GM12878 (cell line): Measurements from ENCODE around the gene CCR5. TPM values are rescaled to one million over a fixed set of nuclear protein-coding genes. Genes with fewer than 3 reads are reported as not detected.

ENCODE experiments used
- ATAC-seq: fragments of 200-7000 bp; cut with Tn5 transposase; 3 replicates; pipeline ENCODE4 v1.9.1; 2020; ENCODE audit warnings: mild to moderate bottlenecking, moderate library complexity
- BruUV-seq: library from RNA; stranded (reverse); fragments of 400-500 nt; replicated peaks from 2 replicates; lab custom pipeline; 2021; lab: Mats Ljungman, UMichigan
- CTCF ChIA-PET: fragments of 300-600 bp; sonication (Branson Sonifier 250); formaldehyde crosslinking; extraction: SDS; loops from one replicate; lab custom pipeline; 2021; ENCODE audit warnings: inconsistent platforms; lab: Yijun Ruan, JAX
- POLR2A ChIA-PET: fragments of 350-600 bp; formaldehyde crosslinking; extraction: SDS; loops from one replicate; lab custom pipeline; 2021; ENCODE audit warnings: inconsistent platforms; lab: Charles Lee
- RAD21 ChIA-PET: fragments of 300-600 bp; sonication (Branson Sonifier 250); formaldehyde crosslinking; loops from one replicate; lab custom pipeline; 2023; ENCODE audit warnings: antibody characterized with exemption; ENCODE audit not compliant: unreplicated experiment; lab: Charles Lee
- SMC1A ChIA-PET: fragments of 300-600 bp; sonication (Branson Sonifier 250); formaldehyde crosslinking; loops from one replicate; lab custom pipeline; 2023; ENCODE audit not compliant: unreplicated experiment, uncharacterized antibody; lab: Charles Lee
- DNase-seq: peaks from one replicate; pipeline ENCODE4 v3.0.0-alpha.2; 2011; ENCODE audit warnings: low read depth, low spot score
- FAIRE-seq: peaks from 3 replicates; lab custom pipeline; 2011; peaks lifted over from hg19 to GRCh38; lab: Jason Lieb, UNC
- H2AFZ ChIP-seq: 2 replicates; pipeline ENCODE4 v1.6.0; 2011; ENCODE audit warnings: low read depth, low read length, control low read depth; ENCODE audit not compliant: control insufficient read depth
- H3K27ac ChIP-seq: 2 replicates; pipeline ENCODE4 v1.5.1; 2011; ENCODE audit warnings: control low read depth; ENCODE audit not compliant: control insufficient read depth, insufficient read depth
- H3K27me3 ChIP-seq, 2 experiments: replicated peaks in 1 of 2; 2 replicates each; pipeline versions ENCODE4 v1.6.0 to v1.6.1; 2011; ENCODE audit warnings: low read length in 1 of 2; ENCODE audit not compliant: control insufficient read depth in 2 of 2, insufficient read depth in 2 of 2
- H3K36me3 ChIP-seq, 2 experiments: 2 replicates each; pipeline ENCODE4 v1.5.1; 2011; ENCODE audit warnings: low read length in 1 of 2; ENCODE audit not compliant: control insufficient read depth in 2 of 2, insufficient read depth in 2 of 2
- H3K4me1 ChIP-seq: 2 replicates; pipeline ENCODE4 v1.6.1; 2011; ENCODE audit warnings: mild to moderate bottlenecking, low read length, moderate library complexity, mixed read lengths; ENCODE audit not compliant: control insufficient read depth, insufficient read depth
- H3K4me2 ChIP-seq: 2 replicates; pipeline ENCODE4 v1.6.0; 2011; ENCODE audit warnings: control low read depth; ENCODE audit not compliant: control insufficient read depth, insufficient read depth
- H3K4me3 ChIP-seq: fragments of 200-600 bp; sonication (generic); 2 replicates; pipeline ENCODE4 v1.5.1; 2016
- H3K79me2 ChIP-seq: 2 replicates; pipeline ENCODE4 v1.6.0; 2011; ENCODE audit warnings: low read length; ENCODE audit not compliant: control insufficient read depth, insufficient read depth
- H3K9ac ChIP-seq: 2 replicates; pipeline ENCODE4 v1.8.0; 2011; ENCODE audit warnings: low read length, control low read depth, mixed read lengths; ENCODE audit not compliant: control insufficient read depth, insufficient read depth
- H3K9me3 ChIP-seq: replicated peaks from 3 replicates; pipeline ENCODE4 v1.5.1; 2011; ENCODE audit warnings: mild to moderate bottlenecking, low read length; ENCODE audit not compliant: control insufficient read depth, insufficient read depth
- H4K20me1 ChIP-seq: 2 replicates; pipeline ENCODE4 v1.6.0; 2011; ENCODE audit not compliant: control insufficient read depth, insufficient read depth
- ASH2L ChIP-seq: fragments of 300-600, 200-600 bp; sonication (generic); IDR thresholded peaks from 2 replicates; pipeline ENCODE4 v1.6.1; 2017; ENCODE audit warnings: low read depth, mild to moderate bottlenecking, borderline replicate concordance
- JUNB ChIP-seq: IDR thresholded peaks from 2 replicates; pipeline ENCODE4 v1.6.1; 2016; ENCODE audit warnings: antibody characterized with exemption, mild to moderate bottlenecking
- MEF2B ChIP-seq: fragments of 450-650 bp; IDR thresholded peaks from 2 replicates; pipeline ENCODE4 v1.6.1; 2018; ENCODE audit warnings: mild to moderate bottlenecking, moderate library complexity; ENCODE audit not compliant: partially characterized antibody, poor library complexity, severe bottlenecking
- MTA3 ChIP-seq: IDR thresholded peaks from 2 replicates; pipeline ENCODE4 v1.6.1; 2012; ENCODE audit warnings: low read length, inconsistent platforms, borderline replicate concordance
- MXI1 ChIP-seq: fragments of 150-350 bp; IDR thresholded peaks from 2 replicates; pipeline ENCODE4 v1.6.1; 2011; ENCODE audit warnings: low read depth, mild to moderate bottlenecking, inconsistent platforms, low read length, improper control_type of control experiment
- SREBF2 ChIP-seq: IDR thresholded peaks from 2 replicates; pipeline ENCODE4 v1.6.1; 2012; ENCODE audit warnings: mild to moderate bottlenecking, low read length
- YY1 ChIP-seq: IDR thresholded peaks from 2 replicates; pipeline ENCODE4 v1.6.1; 2011; ENCODE audit warnings: low read depth, mild to moderate bottlenecking, low read length
- ZNF622 ChIP-seq: fragments of 450-650 bp; IDR thresholded peaks from 2 replicates; pipeline ENCODE4 v1.6.1; 2017; ENCODE audit warnings: mild to moderate bottlenecking, inconsistent platforms
- ZSCAN29 ChIP-seq: fragments of 450-650 bp; IDR thresholded peaks from 2 replicates; pipeline ENCODE4 v1.6.1; 2017; ENCODE audit warnings: mild to moderate bottlenecking, moderate library complexity
- WGBS: methylation state at CpG from one replicate; pipeline ENCODE4 v1.1.6; 2016; ENCODE audit warnings: low lambda C conversion rate; ENCODE audit not compliant: insufficient replicate concordance, insufficient coverage; ENCODE audit errors: missing lambda C conversion rate; 5-methylcytosine and 5-hydroxymethylcytosine counted together
- in situ Hi-C: fragments of 300-500 bp; cut with MboI; formaldehyde crosslinking; loops from 9 replicates; pipeline ENCODE4 v1.14.3; 2018; ENCODE audit warnings: mixed read lengths
- intact Hi-C: fragments of 100-400 bp; cut with micrococcal nuclease; formaldehyde crosslinking; loops from one replicate; pipeline ENCODE4 v1.14.2; 2022; ENCODE audit not compliant: unreplicated experiment
- polyA plus RNA-seq, 11 experiments: library from polyadenylated mRNA; depleted of rRNA in 4 of 11; unstranded in 6 of 11; stranded (reverse) in 5 of 11; fragments of >200 nt; fragmentation: Nextera tagmentation in 4 of 11; fragmentation: Illumina TruSeq in 1 of 11; extraction: Ambion mirVana in 4 of 11; extraction: Trizol in 1 of 11; gene quantifications; 1 replicate in 1 of 11; 2 replicates in 10 of 11; pipeline versions ENCODE4 v1.2.1 to v1.2.3, GENCODE V29; 2011 to 2016; ENCODE audit warnings: inconsistent platforms in 2 of 11, missing spikeins in 2 of 11, low read depth in 1 of 11
- total RNA-seq, 4 experiments: library from RNA; depleted of rRNA in 3 of 4; stranded (reverse); fragments of >200 nt in 3 of 4; fragmentation: Illumina TruSeq in 1 of 4; extraction: Trizol in 1 of 4; gene quantifications; 2 replicates each; pipeline versions ENCODE4 v1.2.1 to v1.2.3, GENCODE V29; 2013 to 2021
- TF ChIP-seq, protein P1 (sequence below): IDR thresholded peaks from 2 replicates; pipeline ENCODE4 v1.6.1; 2011; ENCODE audit warnings: borderline replicate concordance, low read depth, mild to moderate bottlenecking, moderate library complexity, low read length; ENCODE audit not compliant: insufficient read depth, poor library complexity, severe bottlenecking

CCR5 gene
- total and polyA plus RNA-seq, 10 of the 15 experiments (the other 5 are each of a cell fraction or from before 2014, with no cell fraction given), result 0.17 to 1.6 (median 0.82) TPM; not detected in 1

DNA sequence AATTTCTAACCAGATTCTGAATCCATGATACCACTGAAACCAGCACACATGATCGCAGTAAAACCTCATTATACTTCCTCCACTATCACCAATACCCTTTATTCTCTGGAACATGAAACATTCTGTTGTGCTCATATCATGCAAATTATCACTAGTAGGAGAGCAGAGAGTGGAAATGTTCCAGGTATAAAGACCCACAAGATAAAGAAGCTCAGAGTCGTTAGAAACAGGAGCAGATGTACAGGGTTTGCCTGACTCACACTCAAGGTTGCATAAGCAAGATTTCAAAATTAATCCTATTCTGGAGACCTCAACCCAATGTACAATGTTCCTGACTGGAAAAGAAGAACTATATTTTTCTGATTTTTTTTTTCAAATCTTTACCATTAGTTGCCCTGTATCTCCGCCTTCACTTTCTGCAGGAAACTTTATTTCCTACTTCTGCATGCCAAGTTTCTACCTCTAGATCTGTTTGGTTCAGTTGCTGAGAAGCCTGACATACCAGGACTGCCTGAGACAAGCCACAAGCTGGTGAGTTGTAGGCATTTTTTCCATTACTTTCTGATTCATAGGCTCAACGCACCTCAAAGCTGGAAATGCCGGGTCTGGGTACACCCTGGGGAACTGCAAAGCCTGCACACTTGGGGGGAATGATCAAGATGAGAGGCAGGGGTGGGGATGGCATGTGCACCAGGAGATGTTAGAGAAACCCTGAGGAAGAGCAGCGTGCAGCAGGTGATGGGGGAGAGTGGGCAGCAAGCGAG, 16.9 kb upstream of the CCR5 start, which contains the start of gene CCR2:
Gene CCR2, plus strand, starts transcription at position 465 of the 764 bp plus-strand sequence. CDS start 3,417 bp downstream, outside the sequence.
- no peak for TF ChIP-seq ASH2L
- TF ChIP-seq JUNB, result no peak
- TF ChIP-seq YY1, result no peak
- no peak for TF ChIP-seq ZSCAN29
- no peak for TF ChIP-seq MXI1
- TF ChIP-seq, protein P1, sequence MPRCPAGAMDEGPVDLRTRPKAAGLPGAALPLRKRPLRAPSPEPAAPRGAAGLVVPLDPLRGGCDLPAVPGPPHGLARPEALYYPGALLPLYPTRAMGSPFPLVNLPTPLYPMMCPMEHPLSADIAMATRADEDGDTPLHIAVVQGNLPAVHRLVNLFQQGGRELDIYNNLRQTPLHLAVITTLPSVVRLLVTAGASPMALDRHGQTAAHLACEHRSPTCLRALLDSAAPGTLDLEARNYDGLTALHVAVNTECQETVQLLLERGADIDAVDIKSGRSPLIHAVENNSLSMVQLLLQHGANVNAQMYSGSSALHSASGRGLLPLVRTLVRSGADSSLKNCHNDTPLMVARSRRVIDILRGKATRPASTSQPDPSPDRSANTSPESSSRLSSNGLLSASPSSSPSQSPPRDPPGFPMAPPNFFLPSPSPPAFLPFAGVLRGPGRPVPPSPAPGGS, result no peak
- TF ChIP-seq MEF2B, result no peak
- no peak for TF ChIP-seq MTA3
- TF ChIP-seq SREBF2, result no peak
- TF ChIP-seq ZNF622, result no peak

More for the DNA sequence above, 16.9 kb upstream of the CCR5 start, which contains the start of gene CCR2:
- DNase-seq, result no peak
- Histone ChIP-seq H3K36me3 (no peaks in the 10 kb centered on the region), H3K27me3 (no peaks in the 10 kb centered on the region; a peak in 1 of 4 replicates), H3K4me1 (peaks cover 30% of the 10 kb centered on the region), H4K20me1 (no peaks in the 10 kb centered on the region), H3K9me3 (no peaks in the 10 kb centered on the region), H3K4me3 (no peak within 1 kb of the TSS), H3K4me2 (no peak within 1 kb of the TSS), H3K79me2 (no peaks in the 10 kb centered on the region), H3K27ac (no peak within 1 kb of the TSS), H2AFZ (no peak within 1 kb of the TSS), H3K9ac (no peak within 1 kb of the TSS)
- in situ Hi-C loops, result no loop called here
- ChIA-PET POLR2A (no interaction called here), SMC1A (interaction anchor here (0.6 to 2.6 kb wide), 6 partner anchors 10 to 60 kb away, joined by 3 to 8 read pairs (median 4); partner anchors contain the start of gene CCR5), CTCF (interaction anchor here (0.7 to 1.1 kb wide), 6 partner anchors 11 to 139 kb away, joined by 3 read pairs; no protein-coding TSS in a partner anchor), RAD21 (interaction anchor here (1.2 to 5.5 kb wide), 3 partner anchors 15 to 77 kb away, joined by 4 to 26 read pairs (median 4); no protein-coding TSS in a partner anchor)
- intact Hi-C loops, result loop anchor here (5.0 kb wide), 1 partner anchor 37 kb away; no protein-coding TSS in a partner anchor
- no TSS peak for BruUV-seq
- no peak for FAIRE-seq
- 53% methylated on average over 7 of the region's 7 CpGs for WGBS
- ATAC-seq, result no peak
